Hematopoietic multipotent progenitor cell treated with erythropoietin and hydrocortisone succinate and interleukin-3 and kit ligand, for 4 days (in vitro differentiated cells): ENCODE measurements around the gene KITLG.
"Not testable (repeated sequence)": the region's sequence is repeated elsewhere in the genome, so short reads cannot be mapped to it uniquely, and the experiment has no call there.

ENCODE experiments used
- DNase-seq: peaks from one replicate; pipeline ENCODE4 v3.0.0-alpha.2; 2015

Gene KITLG

DNA sequence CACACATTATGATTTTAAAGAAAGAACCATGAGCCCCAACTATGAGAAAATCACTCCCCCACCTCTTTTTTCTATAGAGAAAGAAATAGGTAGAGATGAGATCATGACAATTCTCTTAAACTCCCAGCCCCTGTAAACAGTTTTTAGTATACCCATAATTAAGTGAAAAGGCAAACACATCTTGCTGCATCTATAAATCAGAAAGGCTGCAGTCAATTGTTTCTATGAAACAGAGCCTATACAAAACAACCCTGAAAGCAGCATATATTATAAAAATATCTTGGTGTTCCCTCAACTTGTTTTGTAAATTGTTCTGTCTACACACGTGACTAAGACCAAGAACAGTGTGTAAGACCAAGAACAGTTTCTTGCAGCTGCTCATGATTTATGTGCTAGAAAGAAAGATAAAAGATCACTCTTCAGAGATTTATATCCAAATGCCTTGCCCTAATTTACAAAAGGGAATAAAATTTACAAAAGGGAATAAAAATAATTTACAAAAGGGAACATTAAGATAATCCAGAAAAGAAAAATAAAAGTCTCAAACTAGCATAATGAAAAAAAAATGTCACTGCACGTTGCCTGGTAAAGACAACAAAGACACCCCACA is 4.8 kb downstream of the KITLG start:
- DNase-seq, result no peak

GRCh38 chr12:88574278-88574677 is 6.0 kb downstream of the KITLG start:
- no peak for DNase-seq

DNA sequence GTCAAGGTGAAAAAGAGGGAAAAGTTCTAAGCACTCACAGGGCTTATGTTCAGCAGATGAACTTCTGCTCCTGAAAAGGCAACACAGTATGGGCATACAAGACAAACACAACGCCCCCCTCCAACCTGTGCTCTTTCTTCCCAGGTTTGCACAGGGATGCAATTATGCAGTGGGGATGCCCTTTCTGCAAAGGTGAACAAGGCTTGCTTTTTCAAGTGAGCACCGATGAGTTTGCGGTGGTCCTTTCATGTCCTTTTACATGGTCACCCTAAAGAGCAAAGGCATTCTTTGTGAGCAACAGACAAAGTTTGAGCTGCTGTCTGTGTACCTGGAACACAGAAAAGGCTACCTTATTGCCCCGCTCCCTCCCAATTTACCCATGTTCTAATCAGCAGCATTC is 6.7 kb downstream of the KITLG start:
- no peak for DNase-seq

DNA sequence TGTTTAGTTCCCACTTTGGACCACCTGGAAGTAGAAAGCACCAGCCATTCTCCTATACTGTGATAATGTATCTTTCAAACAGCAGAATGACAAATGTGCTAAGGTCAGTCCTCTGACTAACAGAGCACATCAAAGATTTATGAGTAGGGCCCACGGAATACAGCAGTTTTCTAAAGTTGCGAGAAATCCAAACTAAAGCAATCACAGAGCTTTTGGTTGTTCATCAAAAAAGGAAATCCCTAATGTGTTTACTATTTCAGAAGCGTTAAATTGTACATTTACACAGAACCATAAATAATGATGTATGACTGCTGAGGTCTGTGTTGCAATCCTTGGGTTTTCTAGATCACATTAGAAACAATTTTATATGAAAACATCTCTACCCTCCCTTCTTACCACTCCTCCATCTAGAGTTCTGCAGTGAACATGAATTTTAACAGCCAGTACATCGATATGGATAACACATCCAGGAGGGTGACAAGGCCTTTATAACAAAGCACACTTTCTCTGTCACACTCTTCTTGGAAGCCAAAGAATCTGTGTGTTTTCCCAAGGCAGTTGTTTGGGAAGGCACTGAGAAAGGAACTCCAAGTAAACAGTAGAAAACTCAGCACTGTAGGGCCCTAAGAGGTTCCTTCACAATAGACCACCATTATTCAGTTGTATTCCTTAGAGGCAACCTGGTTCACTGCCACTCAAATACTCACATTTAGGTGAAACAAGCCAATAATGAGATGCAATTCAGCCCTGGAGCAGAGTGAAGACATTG is 7.3 kb downstream of the KITLG start:
- DNase-seq, result no peak

- DNase-seq, result no peak
Measured at GRCh38 chr12:88571543-88571942, 8.7 kb downstream of the KITLG start.

DNA sequence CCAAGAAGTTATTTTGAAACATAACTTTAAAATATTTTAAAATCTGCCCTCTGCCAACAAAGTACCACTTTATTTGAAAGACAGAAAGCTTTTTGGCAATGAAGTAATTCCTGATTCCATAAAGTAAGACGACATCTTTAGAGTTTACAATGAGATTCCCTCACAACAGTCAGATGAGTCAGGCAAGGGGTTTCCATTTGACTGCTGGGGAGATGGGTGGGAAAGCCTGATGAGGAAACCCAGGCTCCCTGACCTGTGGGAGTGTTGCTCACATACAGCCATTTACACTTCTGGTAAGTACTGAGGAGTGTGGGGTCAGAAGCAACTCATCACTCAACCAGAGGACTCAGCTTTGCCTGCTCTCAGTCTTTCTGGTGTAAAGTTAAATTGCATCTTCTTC is 10.2 kb downstream of the KITLG start:
- DNase-seq, result no peak

DNA sequence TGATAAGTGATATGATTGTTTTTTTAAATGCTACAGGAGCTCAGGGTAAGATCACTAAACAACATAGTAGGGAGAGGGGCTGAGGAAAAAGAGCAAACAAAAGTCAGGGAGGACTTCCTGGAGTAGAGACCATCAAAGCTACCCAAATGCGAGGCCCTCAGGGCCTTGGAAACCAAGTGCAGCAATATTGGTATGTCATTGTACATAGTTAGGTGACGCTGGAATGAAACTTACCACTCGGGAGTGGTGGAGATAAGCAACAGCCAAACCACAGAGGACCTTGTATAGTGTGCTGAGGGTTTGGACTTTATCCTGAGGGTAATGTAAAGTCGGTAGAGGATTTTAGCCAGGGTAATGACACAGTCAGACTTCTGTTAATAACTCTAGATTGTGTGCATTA is 13.8 kb downstream of the KITLG start:
- peak; percentile 50 for DNase-seq

GRCh38 chr12:88562846-88563582 is 17.3 kb downstream of the KITLG start:
- DNase-seq, result no peak

DNA sequence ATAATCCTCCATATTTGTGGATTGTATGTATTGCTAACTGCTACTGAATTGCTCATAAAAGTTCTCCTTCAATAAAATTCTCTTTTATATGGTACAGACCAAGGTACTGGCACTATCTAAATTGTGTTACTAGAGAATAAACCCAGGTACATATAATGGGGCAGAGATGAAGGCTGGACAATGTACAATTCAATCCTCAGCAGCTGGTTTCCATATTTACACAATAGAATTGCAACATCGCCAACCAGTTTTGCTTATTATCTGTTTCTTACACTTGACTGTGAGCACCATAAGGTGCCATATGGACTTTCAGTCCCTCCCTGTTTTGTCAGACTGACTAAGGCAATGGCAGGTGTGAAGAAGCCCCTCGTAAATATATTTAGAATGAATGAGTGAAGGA is 18.1 kb downstream of the KITLG start:
- DNase-seq, result no peak

DNA sequence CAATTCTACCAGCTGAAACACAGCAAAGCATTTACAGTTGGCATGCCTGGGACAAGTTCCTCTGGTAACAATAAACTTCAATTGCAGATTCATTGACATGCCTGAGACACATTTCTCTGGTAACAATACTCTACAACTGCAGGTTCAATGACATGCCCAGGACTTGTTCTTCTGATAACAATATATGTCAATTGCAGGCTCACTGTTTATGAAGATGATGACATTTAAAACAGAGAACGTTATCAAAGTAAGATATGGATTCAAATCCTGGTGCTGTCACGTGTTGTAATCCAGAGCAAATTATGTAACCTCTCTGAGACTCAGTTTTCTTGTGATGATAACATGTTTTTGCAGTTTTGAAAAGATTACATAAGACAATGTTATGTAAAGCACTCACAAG is 20.5 kb downstream of the KITLG start:
- DNase-seq, result no peak

DNA sequence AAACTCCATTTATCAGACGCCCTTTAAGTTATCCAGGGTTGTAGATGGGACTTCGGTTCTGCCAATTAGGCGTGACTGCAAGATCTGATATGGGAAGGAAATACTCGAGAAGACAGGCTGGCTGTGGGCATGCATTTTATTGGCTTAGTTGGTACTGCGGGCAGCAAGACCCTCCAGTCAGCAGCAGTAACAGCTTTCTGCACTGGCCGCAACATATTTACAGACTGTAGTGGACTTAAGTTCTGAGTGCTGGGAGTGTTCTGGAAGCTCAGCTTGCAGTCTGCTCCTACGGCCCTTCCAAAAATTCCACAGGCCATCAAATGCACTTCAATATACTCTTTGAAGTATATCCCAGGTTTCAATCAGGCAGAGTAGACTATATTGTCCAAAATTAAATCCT is 21.1 kb downstream of the KITLG start:
- no peak for DNase-seq

- no peak for DNase-seq
Measured at GRCh38 chr12:88558340-88558867, 21.9 kb downstream of the KITLG start.

DNA sequence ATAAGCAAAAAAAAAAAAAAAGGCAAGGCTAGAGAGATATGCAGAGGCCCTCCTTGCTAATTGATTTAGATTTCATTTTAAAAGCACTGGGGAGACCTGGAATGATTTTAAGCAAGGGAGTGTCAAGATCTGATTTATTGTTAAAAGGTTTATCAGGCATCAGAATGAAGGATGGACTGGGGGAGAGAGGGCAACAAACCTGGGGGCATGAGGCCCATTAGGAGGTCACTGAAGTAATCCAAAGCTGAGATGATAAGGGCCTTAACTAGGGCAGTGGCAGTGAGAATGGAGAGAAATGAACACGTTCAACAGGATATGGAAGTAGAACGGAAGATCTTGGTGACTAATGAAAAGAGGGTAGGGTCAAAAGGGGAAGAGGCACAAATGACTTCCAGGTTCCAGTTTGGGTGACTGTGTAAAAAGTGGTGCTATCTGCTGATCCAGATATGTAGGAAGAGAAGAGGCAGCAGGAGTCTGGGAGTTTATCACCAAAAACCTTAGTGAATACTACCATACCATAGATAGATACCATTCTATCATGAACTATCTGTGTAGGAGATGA is 24.0 kb downstream of the KITLG start:
- DNase-seq, result no peak

DNA sequence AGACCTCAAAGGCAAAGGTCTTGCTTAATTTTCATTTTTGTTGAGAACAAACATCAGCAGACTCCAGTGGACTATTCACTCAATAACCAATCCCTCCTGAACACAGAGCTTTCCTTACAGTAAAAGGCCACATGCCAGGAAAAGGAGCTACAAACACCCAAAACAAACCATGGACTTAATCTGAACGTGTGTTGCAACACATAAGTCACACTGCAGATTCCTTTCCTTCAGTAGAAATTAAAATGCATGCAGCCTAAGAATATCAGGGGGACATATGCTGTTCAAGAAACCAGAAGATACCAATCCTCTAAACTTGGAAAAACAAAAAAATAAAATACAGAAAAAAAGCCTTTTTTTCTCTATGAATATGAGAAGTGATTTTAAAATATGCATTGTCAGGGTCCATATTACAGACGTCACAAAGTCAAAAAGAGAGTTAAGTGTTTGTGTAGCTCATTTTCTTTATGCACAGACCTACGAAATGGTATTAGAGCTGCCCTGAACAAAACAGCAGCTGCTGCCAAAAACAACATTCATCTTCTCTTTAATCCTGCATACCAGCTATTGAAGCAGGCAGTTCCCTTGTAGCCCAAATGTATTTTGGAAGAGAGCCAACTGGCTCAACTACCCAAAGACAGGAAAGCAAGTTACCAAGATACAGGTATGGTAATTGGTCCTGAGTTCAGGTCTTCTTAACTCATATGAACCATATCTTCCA is 26.2 kb downstream of the KITLG start:
- DNase-seq, result no peak

- no peak for DNase-seq
Measured at GRCh38 chr12:88552610-88553079, 27.6 kb downstream of the KITLG start.

DNA sequence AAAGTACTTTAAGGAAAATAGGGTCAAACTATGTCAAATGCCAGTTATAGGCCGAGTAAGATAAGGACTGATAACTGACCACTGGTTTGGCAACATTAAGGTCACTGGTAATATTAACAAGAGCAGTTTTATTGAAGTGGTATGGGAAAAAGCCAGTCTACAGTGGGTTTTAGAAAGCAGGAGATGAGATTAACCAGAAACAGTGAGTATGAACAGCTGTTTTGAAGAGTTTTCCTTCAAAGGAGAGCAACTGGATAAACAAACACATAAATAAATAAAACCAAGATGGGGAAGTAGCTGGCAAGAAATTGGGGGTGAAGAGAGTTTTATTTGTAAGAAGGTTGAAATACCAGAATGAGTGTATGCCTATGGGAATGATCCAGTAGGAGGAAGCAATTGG is 30.3 kb downstream of the KITLG start:
- no peak for DNase-seq

GRCh38 chr12:88547949-88548348 is 32.3 kb downstream of the KITLG start:
- not testable (repeated sequence) for DNase-seq

DNA sequence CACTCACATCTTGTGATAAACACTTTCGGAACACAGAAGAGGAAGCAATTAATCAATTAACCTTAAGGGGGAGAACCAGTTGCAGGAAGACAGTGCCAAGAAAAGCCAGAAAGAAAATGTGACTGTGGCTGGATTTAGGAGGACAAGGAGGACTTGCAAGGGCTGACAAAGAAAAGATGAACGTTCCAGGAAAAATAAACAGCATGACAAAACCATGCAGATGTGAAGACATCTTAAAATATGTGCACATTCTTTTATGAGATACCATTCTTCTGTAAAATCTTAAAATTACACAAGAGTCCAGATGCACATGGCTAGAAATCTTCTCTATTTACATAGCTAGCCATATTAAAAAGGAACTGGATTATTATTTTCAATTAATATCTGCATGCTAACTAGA is 33.4 kb downstream of the KITLG start:
- no peak for DNase-seq

- no peak for DNase-seq
Measured at GRCh38 chr12:88546226-88546625, 34.0 kb downstream of the KITLG start.

DNA sequence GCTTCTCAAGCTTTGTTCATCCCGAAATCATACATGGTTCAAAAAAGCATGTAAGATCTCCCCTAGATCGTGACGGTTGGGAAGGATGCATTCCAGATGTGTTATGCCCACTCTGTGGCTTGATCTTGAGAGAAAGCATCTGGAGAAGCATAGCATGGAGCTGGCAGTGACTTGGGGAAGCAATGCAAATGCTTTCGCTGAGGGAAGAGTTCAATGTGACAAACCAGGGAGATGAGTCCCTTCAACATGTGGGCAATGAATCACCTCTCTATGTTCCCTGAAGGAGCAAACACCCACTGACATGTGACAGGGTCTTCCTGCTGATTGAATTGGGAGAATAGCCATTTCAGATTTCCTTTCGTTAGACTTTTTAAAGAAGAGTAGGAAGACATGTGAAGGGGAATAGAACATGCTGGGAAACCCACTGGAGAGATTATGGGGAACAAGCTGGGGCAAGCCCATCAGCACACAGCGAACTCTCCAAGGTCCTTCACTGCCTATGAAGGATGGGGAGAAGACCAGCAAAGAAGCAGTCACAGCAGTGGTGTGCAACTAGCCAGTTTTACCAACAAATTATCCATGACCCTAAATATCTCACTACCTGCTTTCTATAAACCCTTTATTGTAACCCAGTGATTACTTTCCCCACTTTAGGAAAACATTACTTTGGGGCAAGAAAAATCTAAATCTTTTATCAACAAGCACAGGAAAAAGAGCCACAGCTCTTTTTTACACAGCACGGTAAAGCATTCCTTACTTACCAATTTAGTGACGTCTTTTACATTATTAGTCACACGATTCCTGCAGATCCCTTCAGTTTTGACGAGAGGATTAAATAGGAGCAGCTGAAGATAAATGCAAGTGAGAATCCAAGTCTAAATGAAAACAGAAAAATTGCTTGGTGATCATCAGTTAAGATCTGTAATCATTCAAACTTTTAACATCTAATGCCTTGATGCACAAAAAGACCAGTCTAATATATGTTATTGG is 35.0 kb downstream of the KITLG start:
- no peak for DNase-seq

- DNase-seq, result no peak
Measured at GRCh38 chr12:88539893-88540292, 40.4 kb downstream of the KITLG start.
